GM12801 (cell line): Measurements from ENCODE around the gene RPL36AL.

Source experiments
- CTCF ChIP-seq: IDR thresholded peaks from one replicate; pipeline ENCODE4 v1.5.1; 2011; ENCODE audit warnings: control low read depth; ENCODE audit not compliant: insufficient read length; ENCODE audit errors: extremely low read depth

RPL36AL gene

GRCh38 chr14:49581209-49582112 lies 39.0 kb downstream of the RPL36AL start:
- TF ChIP-seq CTCF: no peak

GRCh38 chr14:49579841-49580240 lies 40.6 kb downstream of the RPL36AL start:
- TF ChIP-seq CTCF: no peak

GRCh38 chr14:49578141-49578540 lies 42.3 kb downstream of the RPL36AL start:
- TF ChIP-seq CTCF: no peak

GRCh38 chr14:49574038-49574437 lies 46.4 kb downstream of the RPL36AL start:
- TF ChIP-seq CTCF: no peak

GRCh38 chr14:49569281-49569680 lies 51.1 kb downstream of the RPL36AL start:
- TF ChIP-seq CTCF: no peak
